BJ (cell line): Measurements from ENCODE around the gene TMEM200A. TPM values are rescaled to one million over a fixed set of nuclear protein-coding genes. Genes with fewer than 3 reads are reported as not detected.

Experiments used
- CTCF ChIA-PET: fragments of 350-600 bp; formaldehyde crosslinking; extraction: SDS; loops from one replicate; lab custom pipeline; 2021; ENCODE audit warnings: antibody characterized with exemption, inconsistent platforms; lab: Yijun Ruan, JAX
- POLR2A ChIA-PET: fragments of 300-600 bp; sonication (Branson Sonifier 250); formaldehyde crosslinking; extraction: SDS; loops from one replicate; lab custom pipeline; 2021; ENCODE audit warnings: antibody characterized with exemption; lab: Charles Lee
- DNase-seq: peaks from one replicate; pipeline ENCODE4 v3.0.0-alpha.2; 2011; ENCODE audit warnings: low read depth
- H3K27me3 ChIP-seq: 2 replicates; pipeline ENCODE4 v1.6.0; 2011; ENCODE audit warnings: low read length; ENCODE audit not compliant: control insufficient read depth, insufficient read depth
- H3K36me3 ChIP-seq: 2 replicates; pipeline ENCODE4 v1.5.1; 2011; ENCODE audit warnings: low read length; ENCODE audit not compliant: control insufficient read depth, insufficient read depth
- H3K4me3 ChIP-seq: 2 replicates; pipeline ENCODE4 v1.5.1; 2011; ENCODE audit warnings: low read depth, mild to moderate bottlenecking, control low read depth, low read length
- CTCF ChIP-seq: IDR thresholded peaks from 2 replicates; pipeline ENCODE4 v1.5.1; 2011; ENCODE audit warnings: low read depth, mild to moderate bottlenecking, control low read depth, inconsistent platforms, low read length, moderate library complexity; ENCODE audit not compliant: insufficient read depth
- polyA plus RNA-seq: library from polyadenylated mRNA; depleted of rRNA; stranded (reverse); fragments of >200 nt; gene quantifications from 2 replicates; pipeline ENCODE4 v1.2.3, GENCODE V29; 2011

TMEM200A gene
- polyA plus RNA-seq, 1 experiment = 6.0 TPM

- DNase-seq = no peak
- TF ChIP-seq CTCF = no peak
- Histone ChIP-seq H3K27me3 (no peaks in the 10 kb centered on the region; the same call in 1 of the 2 replicates), H3K36me3 (no peaks in the 10 kb centered on the region), H3K4me3 (no peak overlapping the region)
- ChIA-PET POLR2A (no interaction called here), CTCF (no interaction called here)
These were observed 104.9 kb downstream of the TMEM200A start for GRCh38 chr6:130470766-130471165.

GRCh38 chr6:130473886-130474285, 108.1 kb downstream of the TMEM200A start:
- ChIA-PET POLR2A (interaction anchor here (0.6 kb wide), 1 partner anchor 337 kb away, joined by 3 read pairs; no protein-coding TSS in a partner anchor), CTCF (interaction anchor here (0.8 to 1.4 kb wide), 3 partner anchors 20 to 51 kb away, joined by 3 to 4 read pairs (median 3); no protein-coding TSS in a partner anchor)
- no peaks in the 10 kb centered on the region for H3K27me3 ChIP-seq
- peak; percentile 51 for DNase-seq
- no peak for TF ChIP-seq CTCF
- H3K36me3 ChIP-seq = no peaks in the 10 kb centered on the region
- H3K4me3 ChIP-seq = no peak overlapping the region

- DNase-seq = no peak
- H3K4me3 ChIP-seq = no peak overlapping the region
- H3K36me3 ChIP-seq = no peaks in the 10 kb centered on the region
- CTCF ChIA-PET = interaction anchor here (0.7 kb wide), 1 partner anchor 11 kb away, joined by 3 read pairs; no protein-coding TSS in a partner anchor
- TF ChIP-seq CTCF = no peak
- no peaks in the 10 kb centered on the region for H3K27me3 ChIP-seq
- POLR2A ChIA-PET = no interaction called here
These were observed 117.0 kb downstream of the TMEM200A start for GRCh38 chr6:130482645-130483390.

GRCh38 chr6:130485870-130486269, 120.1 kb downstream of the TMEM200A start:
- ChIA-PET POLR2A (no interaction called here), CTCF (no interaction called here)
- no peak for DNase-seq
- no peak for TF ChIP-seq CTCF
- Histone ChIP-seq H3K27me3 (no peaks in the 10 kb centered on the region), H3K4me3 (no peak overlapping the region), H3K36me3 (no peaks in the 10 kb centered on the region)

DNA sequence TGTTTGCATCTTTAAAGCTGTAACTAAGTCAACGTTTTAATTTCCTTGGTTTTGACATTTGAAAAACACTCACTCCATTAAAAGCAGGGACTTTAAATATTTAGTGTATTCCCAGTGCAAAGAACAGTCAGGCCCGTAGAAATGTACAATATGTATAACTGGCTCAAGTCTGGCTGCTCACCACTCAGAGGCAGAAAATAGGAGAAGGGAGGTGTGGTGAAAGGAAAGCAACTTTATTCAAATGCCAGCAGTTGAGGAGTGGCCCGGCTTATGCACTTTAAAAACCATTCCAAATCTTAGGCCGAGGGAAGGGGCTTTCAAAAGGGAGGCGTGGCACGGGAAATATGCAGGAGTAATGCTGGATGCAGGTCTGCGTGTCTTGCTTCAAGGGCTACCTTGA, 120.6 kb downstream of the TMEM200A start:
- POLR2A ChIA-PET = no interaction called here
- Histone ChIP-seq H3K27me3 (no peaks in the 10 kb centered on the region), H3K4me3 (no peak overlapping the region), H3K36me3 (no peaks in the 10 kb centered on the region)
- TF ChIP-seq CTCF = no peak
- DNase-seq = no peak
- CTCF ChIA-PET = no interaction called here
